ENCODE measurements around the gene MAST3. TPM values are rescaled to one million over a fixed set of nuclear protein-coding genes. Genes with fewer than 3 reads are reported as not detected.
A peak's percentile ranks its signal among the peaks of the same experiment; 100 is the strongest.

MAST3 gene
- total RNA-seq, 4 donors from 2014 or later, result 27.2 to 53.5 (median 32.7) TPM

GRCh38 chr19:18152442-18152816, 54.9 kb downstream of the MAST3 start:
- Histone ChIP-seq H3K4me1 (peaks cover 37 to 44% (median 44%) of the 10 kb centered on the region in 4 donors), H3K4me3 (peak overlapping the region; percentile 49 to 89 (median 73)), H3K36me3 (peaks cover 0 to 1% (median under 1%) of the 10 kb centered on the region in 4 donors), H3K27me3 (no peaks in the 10 kb centered on the region), H3K27ac (peak overlapping the region; percentile 94 to 99 (median 97)), H3K9me3 (no peaks in the 10 kb centered on the region)
- WGBS, 2 donors (ENCODE audit: low coverage in 1 of 2), result 2% methylated on average over 22 of the region's 22 CpGs; no CpG with 5 or more reads in 1 of the 2 donors
- in situ Hi-C loops (cut with MboI; ENCODE audit: low pct_ligation_motif_present in 1 of 4, low pct_unique_long_range_greater_than_20kb in 1 of 4, low sequenced_read_pairs in 3 of 4), result no loop called here
- intact Hi-C loops (cut with DNase I; ENCODE audit: low total_unique reads), result no loop called here
- TF ChIP-seq EP300 (IDR thresholded peaks at IDR 0.05; ENCODE audit: low read depth) (no peak), CTCF (IDR thresholded peaks at IDR 0.05) (peak; percentile 54 to 88 (median 57)), POLR2AphosphoS5 (IDR thresholded peaks at IDR 0.05) (peak in 2 of 3 donors; percentile 38 to 49), POLR2A (IDR thresholded peaks at IDR 0.05) (no peak)
- peak; percentile 98 for DNase-seq

GRCh38 chr19:18152817-18153555, 55.4 kb downstream of the MAST3 start, which contains the start of gene PIK3R2:
Gene PIK3R2 (plus strand): TSS chr19:18153163. CDS start chr19:18155880, 2,717 bp downstream.
- WGBS, 2 donors (ENCODE audit: low coverage in 1 of 2), result 1% methylated on average over 76 of the region's 86 CpGs; no CpG with 5 or more reads in 1 of the 2 donors
- no peaks in the 10 kb centered on the region for H3K9me3 ChIP-seq
- H3K27ac ChIP-seq, result peak within 1 kb of the TSS; percentile 94 to 99 (median 97)
- no peaks in the 10 kb centered on the region for H3K36me3 ChIP-seq
- no peaks in the 10 kb centered on the region for H3K27me3 ChIP-seq
- peak within 1 kb of the TSS; percentile 59 to 89 (median 86) for H3K4me3 ChIP-seq
- in situ Hi-C loops (cut with MboI; ENCODE audit: low pct_ligation_motif_present in 1 of 4, low pct_unique_long_range_greater_than_20kb in 1 of 4, low sequenced_read_pairs in 3 of 4) (no loop called here), intact Hi-C loops (cut with DNase I; ENCODE audit: low total_unique reads) (no loop called here)
- peaks cover 42 to 50% (median 49%) of the 10 kb centered on the region in 4 donors for H3K4me1 ChIP-seq
- no peak for TF ChIP-seq CTCF (IDR thresholded peaks at IDR 0.05)
- peak; percentile 34 to 74 (median 58) for TF ChIP-seq POLR2AphosphoS5 (IDR thresholded peaks at IDR 0.05)
- TF ChIP-seq POLR2A (IDR thresholded peaks at IDR 0.05), result peak; percentile 24
- TF ChIP-seq EP300 (IDR thresholded peaks at IDR 0.05; ENCODE audit: low read depth), result no peak
- peak; percentile 100 for DNase-seq

GRCh38 chr19:18153556-18154134, 56.1 kb downstream of the MAST3 start:
- intact Hi-C loops (cut with DNase I; ENCODE audit: low total_unique reads), result no loop called here
- peaks cover 42 to 51% (median 49%) of the 10 kb centered on the region in 4 donors for H3K4me1 ChIP-seq

GRCh38 chr19:18155095-18156087, 57.8 kb downstream of the MAST3 start:
- Histone ChIP-seq H3K27me3 (no peaks in the 10 kb centered on the region), H3K4me1 (peaks cover 42 to 52% (median 50%) of the 10 kb centered on the region in 4 donors), H3K9me3 (no peaks in the 10 kb centered on the region), H3K27ac (peak overlapping the region; percentile 46 to 86 (median 80)), H3K4me3 (no peak overlapping the region), H3K36me3 (no peaks in the 10 kb centered on the region)
- WGBS, 2 donors (ENCODE audit: low coverage in 1 of 2), result 89% methylated on average over 43 of the region's 43 CpGs; no CpG with 5 or more reads in 1 of the 2 donors
- intact Hi-C loops (cut with DNase I; ENCODE audit: low total_unique reads) (no loop called here), in situ Hi-C loops (cut with MboI; ENCODE audit: low pct_ligation_motif_present in 1 of 4, low pct_unique_long_range_greater_than_20kb in 1 of 4, low sequenced_read_pairs in 3 of 4) (no loop called here)
- TF ChIP-seq EP300 (IDR thresholded peaks at IDR 0.05; ENCODE audit: low read depth) (no peak), POLR2A (IDR thresholded peaks at IDR 0.05) (no peak), CTCF (IDR thresholded peaks at IDR 0.05) (no peak), POLR2AphosphoS5 (IDR thresholded peaks at IDR 0.05) (no peak)
- DNase-seq, result peak; percentile 59

More at GRCh38 chr19:18153556-18154134, 56.1 kb downstream of the MAST3 start:
- H3K9me3 ChIP-seq, result no peaks in the 10 kb centered on the region
- TF ChIP-seq POLR2AphosphoS5 (IDR thresholded peaks at IDR 0.05), result no peak
- H3K27me3 ChIP-seq, result no peaks in the 10 kb centered on the region
- WGBS, 2 donors (ENCODE audit: low coverage in 1 of 2), result 2% methylated on average over 31 of the region's 38 CpGs; no CpG with 5 or more reads in 1 of the 2 donors
- H3K27ac ChIP-seq, result peak overlapping the region; percentile 94 to 99 (median 97)
- peak; percentile 48 for DNase-seq
- in situ Hi-C loops (cut with MboI; ENCODE audit: low pct_ligation_motif_present in 1 of 4, low pct_unique_long_range_greater_than_20kb in 1 of 4, low sequenced_read_pairs in 3 of 4), result no loop called here
- H3K4me3 ChIP-seq, result peak overlapping the region; percentile 59 to 89 (median 86)
- no peaks in the 10 kb centered on the region for H3K36me3 ChIP-seq

All from transverse colon (tissue), 4 donors.